NK-92 treated with Interleukin-12 subunit alpha and Interleukin-12 subunit beta, amount 100 ng/mL, for 24 hours (cell line): ENCODE data around the gene KRTAP10-5.
"Not testable (repeated sequence)": the region's sequence is repeated elsewhere in the genome, so short reads cannot be mapped to it uniquely, and the experiment has no call there.

Experiments used
- DNase-seq: peaks from one replicate; lab custom pipeline; 2025; lab: John Stamatoyannopoulos, UW

Gene KRTAP10-5, protein sequence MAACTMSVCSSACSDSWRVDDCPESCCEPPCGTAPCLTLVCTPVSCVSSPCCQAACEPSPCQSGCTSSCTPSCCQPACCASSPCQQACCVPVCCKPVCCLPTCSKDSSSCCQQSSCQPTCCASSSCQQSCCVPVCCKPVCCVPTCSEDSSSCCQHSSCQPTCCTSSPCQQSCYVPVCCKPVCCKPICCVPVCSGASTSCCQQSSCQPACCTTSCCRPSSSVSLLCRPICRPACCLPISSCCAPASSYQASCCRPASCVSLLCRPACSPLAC

DNA sequence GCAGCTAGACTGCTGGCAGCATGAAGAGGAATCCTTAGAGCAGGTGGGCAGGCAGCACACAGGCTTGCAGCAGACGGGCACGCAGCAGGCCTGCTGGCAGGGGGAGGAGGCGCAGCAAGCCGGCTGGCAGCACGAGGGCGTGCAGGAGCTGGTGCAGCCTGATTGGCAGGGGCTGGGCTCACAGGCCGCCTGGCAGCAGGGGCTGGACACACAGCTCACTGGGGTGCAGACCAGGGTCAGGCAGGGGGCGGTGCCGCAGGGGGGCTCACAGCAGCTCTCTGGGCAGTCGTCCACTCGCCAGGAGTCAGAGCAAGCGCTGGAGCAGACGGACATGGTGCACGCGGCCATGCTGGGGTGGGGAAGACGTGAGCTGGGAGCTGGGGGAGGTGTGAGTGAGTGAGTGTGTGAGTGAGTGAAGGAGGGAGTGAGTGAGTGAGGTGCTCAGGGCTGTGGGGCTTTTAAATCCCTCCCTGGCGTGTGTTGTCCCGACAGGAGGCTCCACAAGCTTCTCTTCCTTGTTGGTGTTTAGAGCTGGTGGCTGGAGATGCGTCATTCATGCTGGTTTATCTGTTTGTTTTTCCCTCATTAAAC lies at the start of gene KRTAP10-5:
Gene KRTAP10-5 (minus strand): TSS at position 374 of the 591 bp plus-strand sequence. CDS start 26 bp downstream, at position 348.
- DNase-seq = not testable (repeated sequence)

DNA sequence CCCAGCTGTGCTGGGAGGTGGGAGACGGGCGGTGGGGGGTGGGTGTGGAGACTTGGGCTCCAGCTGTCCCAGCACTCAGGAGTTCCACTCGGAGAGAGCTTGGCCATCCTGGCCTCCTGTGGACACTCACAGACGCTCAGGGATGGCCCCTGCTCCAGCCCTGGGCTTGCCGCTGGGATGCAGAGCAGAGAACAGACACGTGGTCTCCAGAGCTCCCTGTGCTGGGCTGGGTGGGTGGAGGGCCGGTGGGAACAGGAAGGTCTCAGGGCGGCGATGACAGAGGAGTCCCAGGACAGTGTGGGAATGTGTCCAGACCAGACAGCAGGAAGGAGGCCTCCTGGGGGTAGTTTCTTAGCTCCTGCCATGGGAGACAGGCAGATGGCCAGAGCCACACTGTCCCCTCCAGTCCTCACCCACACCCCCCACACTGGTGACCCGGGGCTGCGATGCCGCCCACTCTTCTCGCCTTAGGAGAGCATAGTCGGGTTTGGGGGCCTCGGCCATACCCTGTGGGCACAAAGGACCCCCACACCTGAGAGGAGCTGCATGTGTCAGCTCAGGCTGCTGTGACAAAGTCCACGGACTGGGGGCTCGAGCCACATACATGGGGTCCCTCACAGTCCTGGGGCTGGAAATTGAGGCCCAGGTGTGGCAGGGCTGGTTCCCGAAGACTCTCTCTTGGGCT lies 48.4 kb upstream of the KRTAP10-5 start:
- no peak for DNase-seq

DNA sequence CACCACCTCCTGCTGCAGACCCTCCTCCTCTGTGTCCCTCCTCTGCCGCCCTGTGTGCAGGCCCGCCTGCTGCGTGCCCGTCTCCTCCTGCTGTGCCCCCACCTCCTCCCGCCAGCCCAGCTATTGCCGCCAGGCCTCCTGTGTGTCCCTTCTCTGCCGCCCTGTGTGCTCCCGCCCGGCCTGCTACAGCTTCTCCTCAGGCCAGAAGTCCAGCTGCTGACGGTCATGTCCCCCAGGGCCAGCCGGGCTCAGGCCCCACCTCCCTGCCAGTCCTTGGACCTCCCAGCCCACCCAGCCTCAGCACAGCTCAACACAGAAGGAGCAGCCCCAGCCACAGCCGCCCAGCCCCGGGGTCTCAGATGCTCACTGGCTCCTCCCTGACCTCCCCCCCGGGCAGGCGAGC lies 47.4 kb upstream of the KRTAP10-5 start:
- not testable (repeated sequence) for DNase-seq

DNA sequence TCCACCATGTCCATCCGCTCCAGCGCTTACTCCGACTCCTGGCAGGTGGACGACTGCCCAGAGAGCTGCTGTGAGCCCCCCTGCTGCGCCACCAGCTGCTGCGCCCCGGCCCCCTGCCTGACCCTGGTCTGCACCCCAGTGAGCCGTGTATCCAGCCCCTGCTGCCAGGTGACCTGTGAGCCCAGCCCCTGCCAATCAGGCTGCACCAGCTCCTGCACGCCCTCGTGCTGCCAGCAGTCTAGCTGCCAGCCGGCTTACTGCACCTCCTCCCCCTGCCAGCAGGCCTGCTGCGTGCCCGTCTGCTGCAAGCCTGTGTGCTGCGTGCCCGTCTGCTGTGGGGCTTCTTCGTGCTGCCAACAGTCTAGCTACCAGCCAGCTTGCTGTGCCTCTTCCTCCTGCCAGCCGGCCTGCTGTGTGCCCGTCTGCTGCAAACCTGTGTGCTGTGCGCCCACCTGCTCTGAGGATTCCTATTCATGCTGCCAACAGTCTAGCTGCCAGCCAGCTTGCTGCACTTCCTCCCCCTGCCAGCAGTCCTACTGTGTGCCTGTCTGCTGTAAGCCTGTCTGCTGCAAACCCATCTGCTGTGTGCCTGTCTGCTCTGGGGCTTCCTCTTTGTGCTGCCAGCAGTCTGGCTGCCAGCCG lies 46.9 kb upstream of the KRTAP10-5 start:
- DNase-seq = not testable (repeated sequence)

DNA sequence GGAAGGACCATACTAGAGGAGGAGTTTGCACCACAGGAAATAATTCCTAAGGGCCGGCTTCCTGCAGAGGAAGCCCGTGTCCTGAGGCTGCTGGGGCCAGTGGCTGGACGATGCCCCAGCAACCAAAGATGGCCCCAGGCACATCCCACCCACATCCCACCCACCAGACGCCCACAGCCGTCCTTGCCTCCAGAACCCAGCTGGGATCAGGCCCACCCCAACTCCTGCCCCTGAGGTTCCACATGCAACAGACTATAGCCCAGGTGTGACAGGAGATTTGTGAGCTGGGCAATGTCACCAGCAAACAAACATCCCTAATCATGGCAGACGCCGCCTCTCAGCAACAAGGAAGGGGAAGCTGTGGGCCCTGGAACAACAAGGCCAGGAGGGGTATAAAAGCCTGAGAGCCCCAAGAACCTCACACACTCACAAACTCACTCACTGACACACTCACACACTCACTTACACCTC lies 46.3 kb upstream of the KRTAP10-5 start, which contains the start of gene KRTAP10-9:
Gene KRTAP10-9 (plus strand): TSS at position 421 of the 471 bp plus-strand sequence. CDS start 79 bp downstream, outside the sequence.
- no peak for DNase-seq

DNA sequence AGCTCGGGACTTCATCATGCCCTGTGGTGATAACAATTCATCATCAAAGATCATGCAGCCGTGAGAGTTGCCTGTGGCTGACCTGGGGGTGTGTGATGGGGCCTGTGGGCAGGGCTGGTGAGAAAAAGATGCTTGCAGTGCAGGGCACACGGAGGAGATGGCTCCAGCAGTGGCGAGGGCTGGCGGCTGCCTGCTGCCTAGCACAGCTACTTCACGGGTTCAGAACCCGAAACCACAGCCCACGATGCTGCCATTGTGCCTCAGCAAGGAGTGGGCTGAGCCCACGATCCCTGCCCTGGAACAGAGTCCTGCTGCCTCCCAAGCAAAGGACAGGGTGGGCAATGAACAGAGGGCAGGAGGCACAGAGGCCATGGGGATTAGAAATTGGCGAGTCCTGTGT lies 45.9 kb upstream of the KRTAP10-5 start:
- no peak for DNase-seq

DNA sequence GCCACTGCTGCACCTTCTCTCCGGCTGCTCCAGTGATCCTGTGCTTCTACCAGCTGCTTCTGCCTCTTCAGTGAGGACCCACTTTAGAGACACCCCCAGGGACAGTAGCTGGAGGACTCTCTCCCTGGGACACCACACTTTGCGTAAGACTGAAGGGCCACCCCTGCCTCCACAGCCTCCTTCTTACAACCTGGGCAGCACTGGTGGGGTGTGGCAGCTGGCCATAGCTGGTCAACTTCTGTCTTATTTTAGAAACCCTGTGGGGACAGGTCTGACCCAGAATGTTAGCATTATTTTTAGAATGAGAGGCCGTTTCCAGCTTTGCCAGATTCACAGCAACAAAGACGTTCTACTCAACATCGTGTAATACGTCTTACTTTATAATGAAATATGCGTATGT lies 45.4 kb upstream of the KRTAP10-5 start:
- DNase-seq = no peak

DNA sequence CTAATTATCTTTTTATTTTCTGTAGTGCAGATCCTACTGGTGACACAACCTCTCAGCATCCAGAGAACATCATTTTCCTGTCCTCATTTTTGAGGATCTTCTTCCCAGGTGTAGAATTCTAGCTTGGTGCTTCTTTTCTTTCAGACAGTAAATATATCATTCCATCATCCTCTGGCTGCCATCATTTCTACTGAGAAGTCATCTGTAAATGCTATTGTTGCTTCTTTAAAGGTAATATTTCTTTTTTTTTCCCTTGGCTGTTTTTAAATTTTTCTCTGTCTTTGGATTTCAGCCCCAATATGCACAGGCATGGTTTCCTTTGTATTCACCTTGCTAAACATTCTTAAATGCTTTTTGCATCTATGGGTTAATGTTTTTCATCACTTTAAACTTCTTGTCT lies 43.2 kb upstream of the KRTAP10-5 start:
- DNase-seq = no peak

DNA sequence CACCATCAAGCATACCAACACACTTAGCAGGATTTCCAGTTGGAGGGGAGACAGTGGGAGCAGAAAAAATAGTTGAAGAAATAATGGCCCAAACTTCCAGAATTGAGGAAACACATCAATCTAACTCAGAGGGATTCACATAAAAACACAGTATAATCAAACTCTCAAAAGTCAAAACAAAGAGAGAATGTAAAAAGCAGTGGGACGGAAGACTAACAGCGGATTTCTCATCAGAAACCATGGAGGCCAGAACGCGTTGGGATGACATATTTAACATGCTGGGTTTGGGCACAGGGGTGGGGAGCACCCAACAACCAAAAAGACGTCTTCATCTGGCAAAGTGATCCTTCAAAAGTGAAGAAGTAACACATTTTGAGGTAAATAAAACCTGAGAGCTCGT lies 39.5 kb upstream of the KRTAP10-5 start:
- DNase-seq = no peak

DNA sequence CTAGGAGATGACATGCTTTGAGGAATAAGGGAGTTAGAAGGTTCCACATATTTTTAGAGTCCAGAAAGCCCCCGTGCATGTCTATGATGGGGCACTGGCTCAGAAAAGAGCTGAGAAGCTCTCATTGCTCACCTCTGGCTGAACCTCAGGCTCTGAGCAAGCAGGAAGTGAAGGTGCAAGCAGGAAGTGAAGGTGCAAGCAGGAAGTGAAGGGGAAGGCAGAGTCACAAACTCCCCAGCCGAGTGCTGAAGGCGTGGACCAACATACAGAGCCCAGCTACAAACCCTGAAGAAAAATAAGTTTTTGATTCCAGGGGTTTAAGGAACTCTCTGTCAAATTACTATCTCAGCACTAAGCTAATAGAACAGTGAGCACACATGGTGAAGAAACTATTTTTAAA lies 38.5 kb upstream of the KRTAP10-5 start:
- DNase-seq = peak; percentile 50

DNA sequence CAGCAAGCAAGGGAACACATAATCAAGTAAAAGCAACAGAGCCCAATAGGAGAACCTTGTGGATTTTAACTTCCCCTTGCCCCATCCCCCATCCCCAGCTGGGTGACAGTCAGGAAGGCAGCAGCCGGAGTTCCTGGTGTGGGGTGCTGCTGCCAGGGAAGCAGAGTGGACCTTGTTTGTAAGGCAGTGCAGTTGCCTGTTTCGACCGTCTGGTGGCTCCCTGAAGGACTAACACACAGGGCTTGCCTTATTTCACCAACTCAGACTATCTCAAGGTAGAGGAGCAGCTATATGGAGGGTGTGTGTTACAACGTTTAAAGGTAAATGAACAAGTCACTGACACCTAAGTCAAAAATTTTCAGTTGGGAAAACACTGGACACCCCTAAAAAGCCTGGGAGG lies 38.1 kb upstream of the KRTAP10-5 start:
- no peak for DNase-seq

DNA sequence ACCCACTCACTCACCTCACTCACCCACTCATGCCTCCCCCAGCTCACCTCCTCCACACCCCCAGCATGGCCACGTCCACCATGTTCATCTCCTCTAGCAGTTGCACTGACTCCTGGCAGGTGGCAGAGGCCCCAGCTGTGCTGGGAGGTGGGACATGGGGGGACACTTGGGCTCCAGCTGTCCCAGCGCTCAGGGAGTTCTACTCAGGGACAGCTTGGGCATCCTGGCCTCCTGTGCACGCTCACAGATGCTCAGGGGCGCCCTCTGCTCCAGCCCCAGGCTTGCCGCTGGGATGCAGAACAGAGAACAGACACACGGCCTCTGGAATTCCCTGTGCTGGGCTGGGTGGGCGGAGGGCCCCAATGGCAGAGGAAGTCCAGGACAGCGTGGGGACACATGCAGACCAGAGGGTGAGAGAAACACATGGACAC lies 36.7 kb upstream of the KRTAP10-5 start:
- no peak for DNase-seq

DNA sequence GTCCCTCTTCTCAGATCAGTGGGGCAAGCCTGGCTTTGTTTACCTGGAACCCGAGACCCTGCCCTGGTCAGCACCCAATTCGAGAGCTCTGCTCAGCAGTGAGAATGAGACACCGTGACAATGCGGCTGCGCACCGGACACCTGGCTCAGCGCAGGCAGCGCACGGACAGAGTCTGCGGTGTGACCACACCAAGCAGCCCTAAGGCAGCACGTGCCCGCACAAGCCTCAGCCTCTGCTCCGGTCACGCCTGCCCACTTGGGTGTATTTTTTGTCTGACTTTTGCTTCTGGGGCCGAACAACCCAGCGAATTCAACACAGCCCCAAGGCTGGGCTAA lies 36.2 kb upstream of the KRTAP10-5 start:
- no peak for DNase-seq

DNA sequence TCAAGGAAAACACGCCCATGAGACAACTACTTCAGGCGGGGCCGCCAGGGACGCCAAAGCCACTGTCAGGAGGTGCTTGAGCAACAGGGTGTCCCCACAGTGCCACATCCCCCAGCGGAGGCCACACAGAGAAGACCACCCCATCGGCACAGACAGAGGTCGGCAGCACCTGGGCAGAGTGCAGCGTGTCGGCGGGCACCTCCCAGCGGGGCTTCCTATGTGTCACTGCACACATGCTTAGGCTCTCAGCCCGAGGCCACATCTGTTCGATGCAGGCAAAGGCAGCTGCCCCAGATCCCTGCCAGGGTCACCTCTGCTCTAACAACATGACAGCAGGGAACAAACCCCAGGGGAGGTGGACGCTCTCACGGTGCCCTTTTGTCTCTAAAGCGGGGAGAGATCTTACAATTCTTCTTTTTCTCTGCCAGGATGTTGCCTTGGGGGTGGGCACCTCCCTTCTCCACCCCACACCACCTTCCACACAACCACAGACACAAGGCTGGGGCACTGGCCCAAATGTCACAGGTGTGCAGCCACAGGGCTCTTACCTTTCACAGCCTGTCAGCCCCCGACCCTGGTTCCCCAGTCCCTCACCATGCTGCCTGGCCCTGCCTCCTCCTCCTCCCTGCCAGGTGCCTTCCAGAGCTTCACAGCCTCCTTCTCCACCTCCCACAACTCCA lies 35.6 kb upstream of the KRTAP10-5 start:
- DNase-seq = no peak

DNA sequence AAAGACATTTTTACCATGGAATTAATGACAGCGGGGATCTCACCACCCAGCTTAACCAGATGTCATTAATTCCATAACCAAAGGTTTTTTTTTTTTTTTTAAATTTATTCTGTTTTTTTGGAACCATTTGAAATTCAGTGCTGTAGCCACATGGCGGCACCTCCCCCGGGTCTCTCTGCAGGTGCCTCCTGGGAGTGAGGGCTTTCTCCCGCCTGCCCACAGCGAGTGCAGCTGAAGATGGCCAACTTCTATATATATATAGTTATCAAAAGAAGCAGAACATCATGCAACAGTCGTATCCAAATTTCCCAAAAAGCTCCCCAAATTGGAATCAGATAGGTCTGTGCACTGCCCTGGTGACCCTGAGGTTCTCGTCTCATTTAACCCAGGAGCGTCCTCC lies 35.1 kb upstream of the KRTAP10-5 start:
- no peak for DNase-seq

DNA sequence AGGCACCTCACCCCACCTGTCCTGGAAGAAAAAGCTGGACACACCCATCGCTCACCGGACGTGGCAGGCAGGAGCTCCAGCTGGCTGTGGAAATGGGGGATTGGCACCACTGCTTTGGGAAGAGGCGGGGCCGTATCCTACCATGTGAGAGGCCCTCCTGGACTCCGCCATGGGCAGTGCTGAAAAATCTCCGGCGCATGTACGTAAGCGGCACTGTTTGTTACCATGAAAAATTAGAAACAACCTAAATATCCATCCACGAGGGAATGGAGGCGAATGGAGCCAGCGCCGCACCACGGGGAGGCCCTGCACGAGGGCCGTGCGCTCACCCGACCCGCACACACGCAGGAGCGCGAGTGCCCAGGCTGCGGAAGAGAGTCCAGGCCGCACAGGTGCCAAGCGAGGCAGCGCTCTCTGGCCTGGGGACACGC lies 34.6 kb upstream of the KRTAP10-5 start:
- DNase-seq = no peak

DNA sequence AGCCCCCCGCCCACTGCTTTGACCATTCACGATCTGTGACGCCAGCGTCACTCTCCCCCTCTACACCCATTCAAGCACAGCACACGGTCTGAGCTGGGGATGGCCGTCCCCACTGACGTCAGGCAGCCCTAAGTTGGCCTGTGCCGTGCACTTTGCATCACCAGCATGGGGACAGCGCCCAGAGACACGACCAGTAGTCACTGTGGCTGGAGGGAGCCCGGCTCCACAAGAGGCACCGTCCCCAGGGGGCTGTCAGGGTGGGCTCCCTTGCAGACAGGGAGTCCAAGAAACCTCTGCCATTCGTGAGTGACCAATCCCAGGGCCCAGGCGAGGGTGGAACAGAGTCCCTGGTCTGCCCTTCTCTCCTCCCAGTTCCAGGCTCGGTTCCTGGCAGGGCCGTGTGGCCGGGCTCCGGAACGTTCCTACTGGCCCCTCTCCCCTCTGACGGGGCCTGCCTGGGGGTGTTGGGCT lies 33.8 kb upstream of the KRTAP10-5 start:
- DNase-seq = no peak

DNA sequence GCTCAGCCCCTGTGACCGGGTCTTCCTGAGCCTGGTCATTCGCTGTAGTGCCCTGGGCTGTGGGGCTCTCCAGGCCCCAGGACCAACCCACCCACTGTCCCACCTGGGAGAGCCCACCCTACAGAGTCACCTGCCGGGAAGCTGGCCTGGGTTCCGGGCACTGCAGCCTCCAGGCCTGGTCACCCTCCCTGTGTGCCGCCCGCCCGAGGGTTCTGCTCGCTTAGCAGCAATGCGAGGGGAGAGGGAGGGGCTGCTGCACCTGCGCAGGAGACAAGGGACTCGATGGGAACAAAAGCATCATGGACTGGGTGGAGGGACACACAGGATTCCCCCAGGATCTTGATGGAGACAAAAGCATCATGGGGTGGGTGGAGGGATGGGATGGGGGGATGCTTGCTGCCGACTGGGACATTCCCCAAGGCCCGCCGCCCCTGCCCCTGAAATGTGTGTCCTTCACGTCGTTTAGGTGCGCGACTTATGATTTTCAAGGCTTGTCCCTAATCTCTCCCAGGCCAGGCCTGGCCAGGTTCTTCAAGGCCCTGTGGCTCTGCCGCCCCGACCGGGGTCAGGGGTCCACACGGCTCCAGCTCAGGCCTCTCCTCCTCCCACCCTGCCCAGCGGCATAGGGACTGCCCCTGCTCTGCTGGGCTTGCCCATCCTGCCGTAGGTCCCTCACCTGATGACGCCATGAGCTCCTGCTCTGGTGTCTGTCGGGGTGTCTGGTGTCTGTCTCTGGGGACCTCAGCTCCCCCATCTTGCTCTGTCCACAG lies 33.2 kb upstream of the KRTAP10-5 start:
- no peak for DNase-seq

DNA sequence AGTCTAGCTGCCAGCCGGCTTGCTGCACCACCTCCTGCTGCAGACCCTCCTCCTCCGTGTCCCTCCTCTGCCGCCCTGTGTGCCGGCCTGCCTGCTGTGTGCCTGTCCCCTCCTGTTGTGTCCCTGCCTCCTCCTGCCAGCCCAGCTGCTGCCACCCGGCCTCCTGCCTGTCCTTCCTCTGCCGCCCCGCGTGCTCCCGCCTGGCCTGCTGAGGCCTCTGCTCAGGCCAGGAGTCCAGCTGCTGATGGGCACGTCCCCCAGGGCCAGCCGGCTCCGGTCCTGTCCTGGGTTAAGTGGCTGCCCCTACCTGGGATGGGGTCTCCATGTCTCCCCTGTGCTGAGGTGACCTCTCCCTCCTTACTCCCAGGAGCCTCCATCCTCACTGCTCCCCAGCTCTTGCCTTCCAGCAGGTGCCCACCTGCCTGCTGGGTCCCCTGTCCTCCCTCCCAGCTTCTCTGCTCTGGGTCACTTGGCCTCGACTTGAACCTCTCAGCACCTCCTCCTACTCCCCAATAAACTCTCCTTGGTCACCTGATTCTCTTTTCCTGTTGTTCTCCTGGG lies 32.3 kb upstream of the KRTAP10-5 start:
- DNase-seq = no peak

DNA sequence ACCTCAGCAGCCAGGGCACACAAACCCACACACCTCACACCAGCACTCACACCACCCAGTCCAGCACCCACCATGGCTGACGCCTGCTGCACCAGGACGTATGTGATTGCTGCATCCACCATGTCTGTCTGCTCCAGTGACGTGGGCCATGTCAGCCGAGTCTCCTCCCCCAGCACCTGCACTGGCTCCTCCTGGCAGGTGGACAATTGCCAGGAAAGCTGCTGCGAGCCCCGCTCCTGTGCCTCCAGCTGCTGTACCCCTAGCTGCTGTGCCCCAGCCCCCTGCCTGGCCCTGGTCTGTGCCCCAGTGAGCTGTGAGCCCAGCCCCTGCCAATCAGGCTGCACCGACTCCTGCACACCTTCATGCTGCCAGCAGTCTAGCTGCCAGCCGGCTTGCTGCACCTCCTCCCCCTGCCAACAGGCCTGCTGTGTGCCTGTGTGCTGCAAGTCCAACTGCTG lies 31.7 kb upstream of the KRTAP10-5 start, which contains the start of gene KRTAP10-8:
Gene KRTAP10-8 (plus strand): TSS at position 51 of the 458 bp plus-strand sequence. CDS start 22 bp downstream, at position 73.
- no peak for DNase-seq
